ENCODE results near the gene CSDE1. TPM values are rescaled to one million over a fixed set of nuclear protein-coding genes. Genes with fewer than 3 reads are reported as not detected.

The CSDE1 gene
- total RNA-seq, 6 donors from 2014 or later = 223 to 548 (median 373) TPM

- no peaks in the 10 kb centered on the region for H3K4me1 ChIP-seq
- ATAC-seq (ENCODE audit: low FRiP score in 2 of 2) (no peak), DNase-seq (no peak)
- WGBS, 2 donors = 91 to 92% methylated on average over 2 of the region's 2 CpGs
- H3K27me3 ChIP-seq = no peaks in the 10 kb centered on the region
- H3K4me3 ChIP-seq = no peak overlapping the region
- H3K27ac ChIP-seq = no peak overlapping the region
- H3K9me3 ChIP-seq = no peaks in the 10 kb centered on the region
- peaks cover 22 to 73% (median 50%) of the 10 kb centered on the region in 4 donors for H3K36me3 ChIP-seq
- TF ChIP-seq POLR2A (IDR thresholded peaks at IDR 0.05) (no peak), CTCF (IDR thresholded peaks at IDR 0.05) (no peak), POLR2AphosphoS5 (IDR thresholded peaks at IDR 0.05) (no peak), EP300 (IDR thresholded peaks at IDR 0.05) (no peak)
Measured at GRCh38 chr1:114707604-114708003, 50.2 kb downstream of the CSDE1 start.

DNA sequence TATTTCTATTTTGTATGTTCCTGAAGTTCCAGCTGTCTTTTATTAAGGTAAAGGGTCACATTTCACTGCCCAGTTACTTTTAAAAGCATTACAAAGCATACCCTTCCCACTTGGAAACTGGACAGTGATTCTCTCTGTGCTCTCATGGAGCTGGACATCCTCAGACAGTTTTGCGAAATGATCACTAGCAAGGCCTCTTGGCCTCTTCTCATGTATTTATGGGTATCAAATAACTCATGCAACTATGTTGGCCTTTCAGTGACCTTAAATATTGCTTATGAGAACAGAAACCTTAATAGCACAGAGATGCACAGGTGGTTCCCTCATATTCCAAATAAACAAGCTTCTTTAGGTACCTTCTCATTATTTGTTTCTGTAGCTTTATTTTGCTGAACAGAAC is 54.5 kb downstream of the CSDE1 start:
- Histone ChIP-seq H3K36me3 (peaks cover 13 to 32% (median 19%) of the 10 kb centered on the region in 4 donors), H3K4me1 (no peaks in the 10 kb centered on the region), H3K4me3 (no peak overlapping the region), H3K9me3 (no peaks in the 10 kb centered on the region), H3K27ac (no peak overlapping the region), H3K27me3 (no peaks in the 10 kb centered on the region)
- TF ChIP-seq POLR2AphosphoS5 (IDR thresholded peaks at IDR 0.05) = no peak
- no peak for TF ChIP-seq EP300 (IDR thresholded peaks at IDR 0.05)
- no peak for TF ChIP-seq POLR2A (IDR thresholded peaks at IDR 0.05)
- TF ChIP-seq CTCF (IDR thresholded peaks at IDR 0.05) = no peak
- 96 to 100% methylated on average over 1 of the region's 1 CpG for WGBS, 2 donors
- no peak for DNase-seq
- no peak for ATAC-seq (ENCODE audit: low FRiP score in 2 of 2)

DNA sequence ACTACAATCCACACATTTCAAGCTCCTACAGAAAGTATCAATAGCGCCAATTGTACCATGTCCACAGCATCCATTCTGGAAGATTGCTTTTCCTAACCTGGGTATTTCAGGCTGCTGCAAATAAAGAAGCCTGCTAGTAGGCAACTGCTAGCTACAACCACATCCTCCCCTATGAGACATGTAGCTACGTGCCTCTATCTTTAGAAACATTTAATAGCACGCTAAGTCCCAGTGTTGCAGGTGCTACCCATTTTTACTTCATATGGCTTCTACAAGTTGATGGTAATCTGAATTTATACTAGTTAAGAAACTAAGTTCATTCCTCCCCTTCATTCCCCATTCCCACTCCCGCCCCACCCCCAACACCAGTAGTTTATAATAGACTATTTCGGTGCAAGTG is 55.0 kb downstream of the CSDE1 start:
- H3K36me3 ChIP-seq = peaks cover 9 to 27% (median 14%) of the 10 kb centered on the region in 4 donors
- no peaks in the 10 kb centered on the region for H3K4me1 ChIP-seq
- no peaks in the 10 kb centered on the region for H3K9me3 ChIP-seq
- no peak overlapping the region for H3K4me3 ChIP-seq
- H3K27ac ChIP-seq = no peak overlapping the region
- H3K27me3 ChIP-seq = no peaks in the 10 kb centered on the region
- TF ChIP-seq CTCF (IDR thresholded peaks at IDR 0.05) = no peak
- no peak for TF ChIP-seq EP300 (IDR thresholded peaks at IDR 0.05)
- no peak for TF ChIP-seq POLR2A (IDR thresholded peaks at IDR 0.05)
- TF ChIP-seq POLR2AphosphoS5 (IDR thresholded peaks at IDR 0.05) = no peak
- WGBS, 2 donors = 96% methylated on average over 5 of the region's 5 CpGs
- ATAC-seq (ENCODE audit: low FRiP score in 2 of 2) (no peak), DNase-seq (no peak)

DNA sequence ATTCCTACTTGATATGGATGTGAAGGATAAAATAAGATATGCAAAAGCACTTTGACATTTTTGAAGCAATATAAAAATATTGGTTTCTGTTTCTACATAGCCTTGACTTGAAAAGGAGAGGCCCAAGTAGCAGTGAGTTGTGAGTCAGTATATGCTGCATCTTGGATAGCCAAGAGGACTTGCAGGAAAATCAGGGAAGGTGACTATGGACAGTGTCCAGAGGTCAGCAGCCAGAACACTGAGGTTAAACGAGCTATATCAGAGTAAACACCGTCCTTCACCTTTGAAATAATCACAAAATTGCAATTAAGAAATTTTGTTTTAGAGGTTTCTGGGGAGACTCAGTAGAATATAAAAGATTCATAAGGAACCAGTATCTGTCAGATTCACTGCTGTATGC is 55.9 kb downstream of the CSDE1 start:
- H3K4me1 ChIP-seq = no peaks in the 10 kb centered on the region
- no peaks in the 10 kb centered on the region for H3K9me3 ChIP-seq
- H3K27me3 ChIP-seq = no peaks in the 10 kb centered on the region
- DNase-seq = no peak
- no peak for ATAC-seq (ENCODE audit: low FRiP score in 2 of 2)
- peaks cover under 1 to 19% (median 6%) of the 10 kb centered on the region in 4 donors for H3K36me3 ChIP-seq
- no peak for TF ChIP-seq POLR2A (IDR thresholded peaks at IDR 0.05)
- WGBS, 2 donors = 69 to 79% methylated on average over 2 of the region's 2 CpGs
- H3K27ac ChIP-seq = no peak overlapping the region
- no peak overlapping the region for H3K4me3 ChIP-seq

GRCh38 chr1:114700036-114700600 is 57.7 kb downstream of the CSDE1 start:
- TF ChIP-seq POLR2A (IDR thresholded peaks at IDR 0.05) = no peak
- no peak for TF ChIP-seq EP300 (IDR thresholded peaks at IDR 0.05)
- no peak for TF ChIP-seq CTCF (IDR thresholded peaks at IDR 0.05)
- no peak for TF ChIP-seq POLR2AphosphoS5 (IDR thresholded peaks at IDR 0.05)
- no peak overlapping the region for H3K4me3 ChIP-seq
- no peaks in the 10 kb centered on the region for H3K4me1 ChIP-seq
- H3K27me3 ChIP-seq = no peaks in the 10 kb centered on the region
- no peak for ATAC-seq (ENCODE audit: low FRiP score in 2 of 2)
- WGBS, 2 donors = 40 to 46% methylated on average over 4 of the region's 4 CpGs
- no peak for DNase-seq
- no peak overlapping the region for H3K27ac ChIP-seq
- H3K36me3 ChIP-seq = peaks cover 0 to under 1% (median 0%) of the 10 kb centered on the region in 4 donors
- no peaks in the 10 kb centered on the region for H3K9me3 ChIP-seq
